T-helper 17 cell (primary cell): Measurements from ENCODE around the gene KREMEN1. TPM values are rescaled to one million over a fixed set of nuclear protein-coding genes. Genes with fewer than 3 reads are reported as not detected.

ENCODE experiments used
- ATAC-seq: fragments of 150-1000 bp; cut with Tn5 transposase; 2 replicates; pipeline ENCODE4 v1.10.0; 2021; ENCODE audit warnings: mild to moderate bottlenecking, moderate library complexity
- DNase-seq, 3 donors: peaks; one replicate each; pipeline versions ENCODE4 v3.0.0 to v3.0.0-alpha.2; 2020 to 2021
- H3K9me3 ChIP-seq: one replicate; pipeline ENCODE4 v1.7.0; 2013; ENCODE audit warnings: low read length, mild to moderate bottlenecking; ENCODE audit not compliant: control insufficient read depth, poor library complexity, severe bottlenecking
- H3K27ac Mint-ChIP-seq: one replicate; pipeline ENCODE4 v1.8.0; 2022; ENCODE audit warnings: mild to moderate bottlenecking, moderate library complexity, mixed read lengths
- H3K27me3 Mint-ChIP-seq: one replicate; pipeline ENCODE4 v1.8.0; 2022; ENCODE audit warnings: mixed read lengths
- H3K36me3 Mint-ChIP-seq: one replicate; pipeline ENCODE4 v1.8.0; 2022; ENCODE audit warnings: low read depth, mixed read lengths
- H3K4me1 Mint-ChIP-seq: one replicate; pipeline ENCODE4 v1.8.0; 2022; ENCODE audit warnings: mild to moderate bottlenecking, mixed read lengths
- H3K4me3 Mint-ChIP-seq: one replicate; pipeline ENCODE4 v1.8.0; 2022; ENCODE audit warnings: mild to moderate bottlenecking, moderate library complexity, mixed read lengths
- total RNA-seq, 4 donors: library from RNA in 2 of 4; stranded (reverse) in 2 of 4; gene quantifications; one replicate each; pipeline ENCODE4 v1.2.3 and lab custom pipeline; 2022 to 2026

The KREMEN1 gene
- total RNA-seq, 2 donors from 2014 or later = 0.15 to 0.26 TPM

- H3K4me1 Mint-ChIP-seq = no peaks in the 10 kb centered on the region
- ATAC-seq (no peak), DNase-seq (no peak)
- no peaks in the 10 kb centered on the region for H3K9me3 ChIP-seq
- peak overlapping the region; percentile 12 for H3K27ac Mint-ChIP-seq
- H3K27me3 Mint-ChIP-seq = peaks cover 54% of the 10 kb centered on the region
- H3K4me3 Mint-ChIP-seq = no peak overlapping the region
- H3K36me3 Mint-ChIP-seq = peaks cover 7% of the 10 kb centered on the region
These were observed 17.2 kb downstream of the KREMEN1 start for GRCh38 chr22:29090039-29090438.

- no peaks in the 10 kb centered on the region for H3K9me3 ChIP-seq
- Mint-ChIP-seq H3K36me3 (peaks cover 7% of the 10 kb centered on the region), H3K4me1 (peaks cover 2% of the 10 kb centered on the region), H3K4me3 (no peak overlapping the region), H3K27me3 (peaks cover 59% of the 10 kb centered on the region), H3K27ac (peak overlapping the region; percentile 34)
- ATAC-seq (no peak), DNase-seq (no peak)
These were observed 19.4 kb downstream of the KREMEN1 start for GRCh38 chr22:29092243-29092642.

GRCh38 chr22:29093030-29093429 lies 20.2 kb downstream of the KREMEN1 start:
- DNase-seq (no peak), ATAC-seq (no peak)
- Mint-ChIP-seq H3K36me3 (peaks cover 7% of the 10 kb centered on the region), H3K27ac (no peak overlapping the region), H3K27me3 (peaks cover 58% of the 10 kb centered on the region), H3K4me3 (no peak overlapping the region), H3K4me1 (peaks cover 2% of the 10 kb centered on the region)
- no peaks in the 10 kb centered on the region for H3K9me3 ChIP-seq

GRCh38 chr22:29093501-29094300 lies 20.9 kb downstream of the KREMEN1 start:
- ATAC-seq (no peak), DNase-seq (no peak)
- peaks cover 55% of the 10 kb centered on the region for H3K27me3 Mint-ChIP-seq
- H3K36me3 Mint-ChIP-seq = peaks cover 7% of the 10 kb centered on the region
- H3K27ac Mint-ChIP-seq = no peak overlapping the region
- no peak overlapping the region for H3K4me3 Mint-ChIP-seq
- H3K9me3 ChIP-seq = no peaks in the 10 kb centered on the region
- peaks cover 2% of the 10 kb centered on the region for H3K4me1 Mint-ChIP-seq

- H3K36me3 Mint-ChIP-seq = peaks cover 2% of the 10 kb centered on the region
- peaks cover 41% of the 10 kb centered on the region for H3K27me3 Mint-ChIP-seq
- ATAC-seq (no peak), DNase-seq (no peak)
- no peak overlapping the region for H3K4me3 Mint-ChIP-seq
- H3K27ac Mint-ChIP-seq = no peak overlapping the region
- H3K9me3 ChIP-seq = no peaks in the 10 kb centered on the region
- H3K4me1 Mint-ChIP-seq = peaks cover 2% of the 10 kb centered on the region
These were observed 22.6 kb downstream of the KREMEN1 start for GRCh38 chr22:29095459-29095858.

GRCh38 chr22:29096736-29097669 lies 24.2 kb downstream of the KREMEN1 start:
- peaks cover 2% of the 10 kb centered on the region for H3K4me1 Mint-ChIP-seq
- ATAC-seq (no peak), DNase-seq (no peak)
- peaks cover under 1% of the 10 kb centered on the region for H3K36me3 Mint-ChIP-seq
- H3K9me3 ChIP-seq = no peaks in the 10 kb centered on the region
- no peak overlapping the region for H3K27ac Mint-ChIP-seq
- no peak overlapping the region for H3K4me3 Mint-ChIP-seq
- H3K27me3 Mint-ChIP-seq = peaks cover 33% of the 10 kb centered on the region

GRCh38 chr22:29098296-29098695 lies 25.5 kb downstream of the KREMEN1 start:
- no peak overlapping the region for H3K27ac Mint-ChIP-seq
- H3K9me3 ChIP-seq = no peaks in the 10 kb centered on the region
- no peak for ATAC-seq
- H3K36me3 Mint-ChIP-seq = no peaks in the 10 kb centered on the region
- H3K4me1 Mint-ChIP-seq = peaks cover 2% of the 10 kb centered on the region
- no peak for DNase-seq
- no peak overlapping the region for H3K4me3 Mint-ChIP-seq
- H3K27me3 Mint-ChIP-seq = peaks cover 27% of the 10 kb centered on the region

- Mint-ChIP-seq H3K36me3 (no peaks in the 10 kb centered on the region), H3K4me3 (no peak overlapping the region), H3K4me1 (no peaks in the 10 kb centered on the region), H3K27ac (no peak overlapping the region), H3K27me3 (peaks cover 6% of the 10 kb centered on the region)
- H3K9me3 ChIP-seq = no peaks in the 10 kb centered on the region
- ATAC-seq (no peak), DNase-seq (no peak)
These were observed 29.5 kb downstream of the KREMEN1 start for GRCh38 chr22:29102300-29102699.

GRCh38 chr22:29103121-29103520 lies 30.3 kb downstream of the KREMEN1 start:
- H3K4me1 Mint-ChIP-seq = no peaks in the 10 kb centered on the region

GRCh38 chr22:29105468-29105867 lies 32.6 kb downstream of the KREMEN1 start:
- H3K4me3 Mint-ChIP-seq = no peak overlapping the region
- H3K27me3 Mint-ChIP-seq = peaks cover 22% of the 10 kb centered on the region
- no peak overlapping the region for H3K27ac Mint-ChIP-seq
- ATAC-seq = no peak
- DNase-seq = no peak
- H3K9me3 ChIP-seq = no peaks in the 10 kb centered on the region
- no peaks in the 10 kb centered on the region for H3K4me1 Mint-ChIP-seq
- peaks cover 4% of the 10 kb centered on the region for H3K36me3 Mint-ChIP-seq

More at GRCh38 chr22:29103121-29103520, 30.3 kb downstream of the KREMEN1 start:
- no peaks in the 10 kb centered on the region for H3K36me3 Mint-ChIP-seq
- H3K4me3 Mint-ChIP-seq = no peak overlapping the region
- no peaks in the 10 kb centered on the region for H3K9me3 ChIP-seq
- H3K27me3 Mint-ChIP-seq = peaks cover 6% of the 10 kb centered on the region
- ATAC-seq (no peak), DNase-seq (no peak)
- no peak overlapping the region for H3K27ac Mint-ChIP-seq

GRCh38 chr22:29106839-29107238 lies 34.0 kb downstream of the KREMEN1 start:
- no peak overlapping the region for H3K4me3 Mint-ChIP-seq
- no peak overlapping the region for H3K27ac Mint-ChIP-seq
- no peak for DNase-seq
- H3K9me3 ChIP-seq = no peaks in the 10 kb centered on the region
- peaks cover 4% of the 10 kb centered on the region for H3K36me3 Mint-ChIP-seq
- H3K27me3 Mint-ChIP-seq = peaks cover 28% of the 10 kb centered on the region
- H3K4me1 Mint-ChIP-seq = no peaks in the 10 kb centered on the region
- ATAC-seq = no peak

- Mint-ChIP-seq H3K27ac (no peak overlapping the region), H3K36me3 (peaks cover 4% of the 10 kb centered on the region)
These were observed 35.3 kb downstream of the KREMEN1 start for GRCh38 chr22:29108137-29108536.

GRCh38 chr22:29109822-29110221 lies 37.0 kb downstream of the KREMEN1 start:
- Mint-ChIP-seq H3K36me3 (peaks cover 6% of the 10 kb centered on the region), H3K4me1 (no peaks in the 10 kb centered on the region), H3K4me3 (no peak overlapping the region), H3K27ac (no peak overlapping the region), H3K27me3 (peaks cover 45% of the 10 kb centered on the region)
- no peaks in the 10 kb centered on the region for H3K9me3 ChIP-seq
- DNase-seq (no peak), ATAC-seq (no peak)

More at GRCh38 chr22:29108137-29108536, 35.3 kb downstream of the KREMEN1 start:
- H3K27me3 Mint-ChIP-seq = peaks cover 33% of the 10 kb centered on the region
- H3K4me3 Mint-ChIP-seq = no peak overlapping the region
- H3K4me1 Mint-ChIP-seq = no peaks in the 10 kb centered on the region
- DNase-seq (no peak), ATAC-seq (no peak)
- no peaks in the 10 kb centered on the region for H3K9me3 ChIP-seq
